Fibroblast of pulmonary artery (primary cell): Measurements from ENCODE around the gene TECPR2.
A peak's percentile ranks its signal among the peaks of the same experiment; 100 is the strongest.

Experiments used
- DNase-seq: peaks from one replicate; pipeline ENCODE4 v3.0.0-alpha.2; 2010; ENCODE audit warnings: low read depth
- H3K4me3 ChIP-seq: replicated peaks from 2 replicates; pipeline ENCODE4 v1.5.1; 2011; ENCODE audit warnings: low read depth, mild to moderate bottlenecking, control low read depth, low read length, moderate library complexity
- CTCF ChIP-seq: IDR thresholded peaks from 2 replicates; pipeline ENCODE4 v1.5.1; 2011; ENCODE audit warnings: mild to moderate bottlenecking, control low read depth, low read length, inconsistent platforms; ENCODE audit errors: missing control alignments

TECPR2 gene

GRCh38 chr14:102493096-102493495 is 130.4 kb downstream of the TECPR2 start:
- H3K4me3 ChIP-seq: no peak overlapping the region
- no peak for TF ChIP-seq CTCF
- DNase-seq: no peak

GRCh38 chr14:102493585-102493984 is 130.8 kb downstream of the TECPR2 start:
- TF ChIP-seq CTCF: no peak
- H3K4me3 ChIP-seq: no peak overlapping the region
- DNase-seq: no peak

GRCh38 chr14:102495491-102496330 is 133.0 kb downstream of the TECPR2 start:
- no peak for DNase-seq
- no peak for TF ChIP-seq CTCF

GRCh38 chr14:102496331-102496691 is 133.6 kb downstream of the TECPR2 start:
- TF ChIP-seq CTCF: no peak
- H3K4me3 ChIP-seq: no peak overlapping the region
- DNase-seq: no peak

More at GRCh38 chr14:102495491-102496330, 133.0 kb downstream of the TECPR2 start:
- no peak overlapping the region for H3K4me3 ChIP-seq

GRCh38 chr14:102496958-102497744 is 134.4 kb downstream of the TECPR2 start:
- no peak overlapping the region for H3K4me3 ChIP-seq
- no peak for TF ChIP-seq CTCF
- DNase-seq: no peak

GRCh38 chr14:102497998-102498677 is 135.4 kb downstream of the TECPR2 start:
- no peak overlapping the region for H3K4me3 ChIP-seq
- TF ChIP-seq CTCF: peak; percentile 14
- DNase-seq: no peak
